ENCODE data around the gene FAM89B. TPM values are rescaled to one million over a fixed set of nuclear protein-coding genes. Genes with fewer than 3 reads are reported as not detected.

Gene FAM89B
- total RNA-seq, 1 donor, result 31.5 TPM

GRCh38 chr11:65577756-65578109 is 5.4 kb downstream of the FAM89B start:
- Histone ChIP-seq H2AFZ (ENCODE audit: low read length) (no peak overlapping the region), H3K9me3 (ENCODE audit: low read depth, low read length) (no peaks in the 10 kb centered on the region), H3K79me2 (ENCODE audit: insufficient read depth, low read length) (peaks cover 44% of the 10 kb centered on the region), H3K4me2 (ENCODE audit: insufficient read depth, low read length) (peak overlapping the region; percentile 91), H3K27me3 (ENCODE audit: insufficient read depth, low read length) (no peaks in the 10 kb centered on the region), H3K36me3 (ENCODE audit: insufficient read depth, low read length) (peaks cover 40% of the 10 kb centered on the region), H3K27ac (ENCODE audit: low read depth, low read length) (peak overlapping the region; percentile 81), H3K4me1 (ENCODE audit: insufficient read depth, low read length) (peaks cover 40% of the 10 kb centered on the region), H3K4me3 (ENCODE audit: insufficient read depth, low read length) (peak overlapping the region; percentile 77), H4K20me1 (ENCODE audit: insufficient read depth, low read length) (peaks cover 29% of the 10 kb centered on the region)
- TF ChIP-seq CTCF (IDR thresholded peaks at IDR 0.05; ENCODE audit: extremely low read depth, low read depth, low read length), result no peak
- DNase-seq (ENCODE audit: insufficient read length, low spot score, missing footprints), result peak; percentile 94

GRCh38 chr11:65578134-65578533 is 5.8 kb downstream of the FAM89B start:
- Histone ChIP-seq H3K79me2 (ENCODE audit: insufficient read depth, low read length) (peaks cover 40% of the 10 kb centered on the region), H4K20me1 (ENCODE audit: insufficient read depth, low read length) (peaks cover 25% of the 10 kb centered on the region), H3K4me1 (ENCODE audit: insufficient read depth, low read length) (peaks cover 37% of the 10 kb centered on the region), H3K27me3 (ENCODE audit: insufficient read depth, low read length) (no peaks in the 10 kb centered on the region), H3K27ac (ENCODE audit: low read depth, low read length) (peak overlapping the region; percentile 81), H3K4me2 (ENCODE audit: insufficient read depth, low read length) (peak overlapping the region; percentile 91), H2AFZ (ENCODE audit: low read length) (no peak overlapping the region), H3K9me3 (ENCODE audit: low read depth, low read length) (no peaks in the 10 kb centered on the region), H3K36me3 (ENCODE audit: insufficient read depth, low read length) (peaks cover 40% of the 10 kb centered on the region), H3K4me3 (ENCODE audit: insufficient read depth, low read length) (peak overlapping the region; percentile 77)
- TF ChIP-seq CTCF (IDR thresholded peaks at IDR 0.05; ENCODE audit: extremely low read depth, low read depth, low read length), result no peak
- no peak for DNase-seq (ENCODE audit: insufficient read length, low spot score, missing footprints)

DNA sequence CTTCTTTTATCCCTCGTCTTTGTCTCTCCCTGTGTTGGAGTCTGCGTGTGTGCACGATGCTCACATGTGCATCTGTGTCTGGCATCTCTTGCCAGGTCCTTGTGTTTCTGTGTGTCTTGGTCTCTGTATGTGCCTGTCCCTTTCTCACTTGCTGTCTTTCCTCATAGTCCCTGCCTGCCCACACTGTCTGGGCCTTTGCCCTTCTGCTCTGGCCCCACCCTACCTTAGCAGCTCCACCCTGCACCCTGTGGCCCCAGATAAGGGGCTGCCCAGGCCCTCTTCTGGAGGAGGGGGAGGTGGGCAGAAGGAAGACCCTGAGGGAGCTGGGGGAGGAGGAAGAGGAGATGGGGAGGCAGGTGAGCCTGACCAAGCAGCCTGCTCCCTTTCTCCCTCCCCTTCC is 6.3 kb downstream of the FAM89B start:
- Histone ChIP-seq H3K27ac (ENCODE audit: low read depth, low read length) (no peak overlapping the region), H3K36me3 (ENCODE audit: insufficient read depth, low read length) (peaks cover 34% of the 10 kb centered on the region), H3K79me2 (ENCODE audit: insufficient read depth, low read length) (peaks cover 36% of the 10 kb centered on the region), H2AFZ (ENCODE audit: low read length) (no peak overlapping the region), H3K4me2 (ENCODE audit: insufficient read depth, low read length) (no peak overlapping the region), H3K9me3 (ENCODE audit: low read depth, low read length) (no peaks in the 10 kb centered on the region), H4K20me1 (ENCODE audit: insufficient read depth, low read length) (peaks cover 20% of the 10 kb centered on the region), H3K4me3 (ENCODE audit: insufficient read depth, low read length) (no peak overlapping the region), H3K27me3 (ENCODE audit: insufficient read depth, low read length) (no peaks in the 10 kb centered on the region), H3K4me1 (ENCODE audit: insufficient read depth, low read length) (peaks cover 32% of the 10 kb centered on the region)
- no peak for TF ChIP-seq CTCF (IDR thresholded peaks at IDR 0.05; ENCODE audit: extremely low read depth, low read depth, low read length)
- no peak for DNase-seq (ENCODE audit: insufficient read length, low spot score, missing footprints)

GRCh38 chr11:65579291-65579690 is 7.0 kb downstream of the FAM89B start:
- Histone ChIP-seq H4K20me1 (ENCODE audit: insufficient read depth, low read length) (peaks cover 17% of the 10 kb centered on the region), H3K4me2 (ENCODE audit: insufficient read depth, low read length) (no peak overlapping the region), H3K4me1 (ENCODE audit: insufficient read depth, low read length) (peaks cover 29% of the 10 kb centered on the region), H2AFZ (ENCODE audit: low read length) (no peak overlapping the region), H3K9me3 (ENCODE audit: low read depth, low read length) (no peaks in the 10 kb centered on the region), H3K27me3 (ENCODE audit: insufficient read depth, low read length) (no peaks in the 10 kb centered on the region), H3K27ac (ENCODE audit: low read depth, low read length) (no peak overlapping the region), H3K79me2 (ENCODE audit: insufficient read depth, low read length) (peaks cover 36% of the 10 kb centered on the region), H3K36me3 (ENCODE audit: insufficient read depth, low read length) (peaks cover 33% of the 10 kb centered on the region), H3K4me3 (ENCODE audit: insufficient read depth, low read length) (no peak overlapping the region)
- DNase-seq (ENCODE audit: insufficient read length, low spot score, missing footprints), result no peak
- TF ChIP-seq CTCF (IDR thresholded peaks at IDR 0.05; ENCODE audit: extremely low read depth, low read depth, low read length), result no peak
